Embryonic facial prominence (tissue), 1 donor: ENCODE results near the gene TNNI2.

Source experiments
- DNase-seq: peaks from one replicate; pipeline ENCODE4 v3.0.0-alpha.2; 2016; ENCODE audit errors: extremely low spot score

The TNNI2 gene

GRCh38 chr11:1847006-1847735, 8.4 kb downstream of the TNNI2 start:
- DNase-seq, result no peak

GRCh38 chr11:1847926-1848639, 9.3 kb downstream of the TNNI2 start:
- DNase-seq, result no peak

GRCh38 chr11:1848640-1849430, 10.1 kb downstream of the TNNI2 start:
- no peak for DNase-seq

- no peak for DNase-seq
Observed at GRCh38 chr11:1851468-1852180, 12.8 kb downstream of the TNNI2 start.

- no peak for DNase-seq
Observed at GRCh38 chr11:1852271-1852876, 13.6 kb downstream of the TNNI2 start.

GRCh38 chr11:1852877-1853276, 14.1 kb downstream of the TNNI2 start, which contains the start of gene LSP1:
LSP1 (plus strand) TSS chr11:1853084; CDS start chr11:1853145, 61 bp downstream.
- no peak for DNase-seq

GRCh38 chr11:1853376-1854131, 14.8 kb downstream of the TNNI2 start:
- no peak for DNase-seq

- no peak for DNase-seq
Observed at GRCh38 chr11:1854132-1854948, 15.6 kb downstream of the TNNI2 start.

- DNase-seq, result no peak
Observed at GRCh38 chr11:1854949-1855885, 16.4 kb downstream of the TNNI2 start.

GRCh38 chr11:1855886-1856265, 17.1 kb downstream of the TNNI2 start:
- DNase-seq, result no peak

- DNase-seq, result no peak
Observed at GRCh38 chr11:1856306-1857005, 17.7 kb downstream of the TNNI2 start.

GRCh38 chr11:1857064-1857463, 18.3 kb downstream of the TNNI2 start:
- no peak for DNase-seq

GRCh38 chr11:1858154-1858553, 19.4 kb downstream of the TNNI2 start:
- DNase-seq, result no peak

GRCh38 chr11:1858576-1858975, 19.8 kb downstream of the TNNI2 start:
- no peak for DNase-seq

GRCh38 chr11:1859004-1859403, 20.2 kb downstream of the TNNI2 start:
- no peak for DNase-seq

GRCh38 chr11:1860108-1860507, 21.3 kb downstream of the TNNI2 start:
- no peak for DNase-seq

GRCh38 chr11:1861435-1862411, 22.9 kb downstream of the TNNI2 start:
- DNase-seq, result no peak
